ENCODE data around the gene MTMR11.

The MTMR11 gene

GRCh38 chr1:149936992-149937705 is 470 bp upstream of the MTMR11 start:
- DNase-seq (ENCODE audit: low read depth, low spot score) = peak; percentile 77
- peak overlapping the region; percentile 81 for H3K27ac ChIP-seq

GRCh38 chr1:149934356-149934755 is 2.3 kb downstream of the MTMR11 start:
- no peak overlapping the region for H3K27ac ChIP-seq

DNA sequence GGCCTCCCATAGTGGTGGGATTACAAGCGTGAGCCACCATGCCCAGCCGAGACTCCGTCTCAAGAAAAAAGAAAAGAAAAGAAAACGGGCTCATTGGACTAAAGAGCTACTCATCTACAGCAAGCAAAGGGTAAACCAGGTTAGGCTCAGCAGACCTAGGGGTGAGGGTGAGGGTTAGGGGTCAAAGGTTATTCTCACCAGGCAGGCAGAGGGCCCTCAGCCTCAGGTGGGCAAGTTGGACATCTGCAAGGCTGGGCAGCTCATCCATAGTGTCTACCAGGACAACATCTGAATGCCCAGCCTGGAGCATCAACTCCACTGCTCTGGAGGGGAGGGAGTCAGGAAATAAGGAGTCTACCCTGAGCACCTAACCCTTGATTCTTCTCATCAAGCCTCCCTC is 3.5 kb downstream of the MTMR11 start:
- DNase-seq (ENCODE audit: low read depth, low spot score) = no peak

More at GRCh38 chr1:149934356-149934755, 2.3 kb downstream of the MTMR11 start:
- DNase-seq (ENCODE audit: low read depth, low spot score) = no peak

GRCh38 chr1:149932474-149932873 is 4.2 kb downstream of the MTMR11 start:
- DNase-seq (ENCODE audit: low read depth, low spot score) = no peak
- no peak overlapping the region for H3K27ac ChIP-seq

More for the DNA sequence above, 3.5 kb downstream of the MTMR11 start:
- H3K27ac ChIP-seq = no peak overlapping the region

DNA sequence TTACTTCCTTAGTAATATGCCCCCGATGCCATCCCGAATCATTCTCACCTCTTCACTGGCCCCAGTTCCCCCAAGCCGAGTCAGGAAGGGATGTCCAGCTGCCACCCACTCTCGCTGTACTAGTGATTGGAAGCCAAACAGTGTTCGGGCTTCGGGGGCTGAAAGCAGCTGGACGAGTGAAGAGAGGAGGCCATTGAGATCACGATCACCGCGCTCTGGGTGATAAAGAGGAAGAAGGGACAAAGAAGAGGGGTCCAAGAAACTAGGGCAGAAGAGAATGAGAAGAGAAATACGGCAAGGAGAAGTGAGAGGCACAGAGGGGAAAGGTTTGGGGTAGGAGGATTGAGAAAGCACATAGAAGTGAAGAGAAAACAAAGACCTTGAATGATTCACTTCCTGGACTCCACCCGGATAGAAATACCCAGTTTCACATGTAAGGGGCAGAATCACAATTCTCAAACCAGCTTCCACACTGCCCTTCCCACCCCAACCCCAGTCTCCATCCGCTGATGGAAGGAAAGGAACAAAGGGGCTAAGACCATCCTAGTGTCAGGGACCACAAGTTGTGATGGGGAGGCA is 5.4 kb downstream of the MTMR11 start:
- peak overlapping the region; percentile 58 for H3K27ac ChIP-seq
- no peak for DNase-seq (ENCODE audit: low read depth, low spot score)

- DNase-seq (ENCODE audit: low read depth, low spot score) = no peak
- H3K27ac ChIP-seq = no peak overlapping the region
Observed at GRCh38 chr1:149929856-149930255, 6.8 kb downstream of the MTMR11 start.

DNA sequence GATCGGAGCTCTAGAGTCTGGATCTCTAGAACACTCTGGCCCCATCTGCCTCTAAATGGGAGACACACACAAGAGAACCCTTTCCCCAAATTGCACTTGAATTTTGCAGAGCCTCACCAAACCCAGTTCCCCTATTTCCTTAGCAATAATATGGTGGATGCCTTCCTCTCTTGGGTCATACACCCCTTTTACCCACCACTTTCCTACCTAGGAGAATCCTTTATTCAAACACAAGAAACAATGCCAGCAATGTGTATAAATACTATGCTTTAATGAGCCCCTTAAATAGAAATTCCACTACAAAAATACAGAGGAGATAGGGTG is 8.3 kb downstream of the MTMR11 start:
- DNase-seq (ENCODE audit: low read depth, low spot score) = no peak
- peak overlapping the region; percentile 87 for H3K27ac ChIP-seq

DNA sequence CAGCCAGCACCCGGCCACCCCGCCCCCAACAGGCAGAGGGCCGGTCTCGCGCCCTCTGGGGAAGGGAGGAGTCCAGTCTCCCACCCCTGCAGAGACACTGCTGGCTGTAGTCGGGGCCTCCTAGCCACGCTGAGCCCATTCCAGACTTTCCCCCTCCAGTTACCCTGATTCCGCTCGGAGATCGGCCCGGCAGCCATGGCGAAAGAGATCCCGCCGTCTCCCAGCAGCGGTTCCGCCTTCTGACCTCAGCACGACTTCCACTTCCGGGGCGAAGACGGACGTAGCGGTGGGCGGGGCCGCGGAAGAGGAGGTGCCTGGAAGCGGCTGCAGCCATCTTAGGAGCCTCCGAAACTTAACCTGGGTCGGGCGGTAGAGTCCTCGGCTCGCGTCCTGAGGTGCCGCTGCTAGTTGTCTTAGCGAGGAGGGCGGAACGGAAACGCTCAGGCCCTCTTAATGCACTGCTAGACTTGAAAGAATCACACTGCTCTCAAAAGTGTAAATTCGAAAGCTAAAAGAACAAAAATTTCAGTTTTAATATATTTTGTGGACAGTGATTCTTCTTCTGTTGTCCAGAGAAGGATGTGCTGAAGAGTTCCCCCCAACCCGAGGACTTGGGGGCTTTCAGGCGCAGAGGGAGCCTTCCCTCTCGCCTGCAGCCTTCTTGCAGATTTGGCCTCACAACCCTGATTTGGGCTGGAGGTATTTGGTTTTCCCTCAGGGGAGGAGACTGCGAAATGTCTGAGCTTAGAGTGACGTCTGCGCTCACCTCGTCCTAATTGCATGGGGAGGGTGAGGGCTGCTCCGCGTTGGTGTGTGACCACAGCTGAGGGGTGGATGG is 8.9 kb downstream of the MTMR11 start, which contains the start of gene SF3B4:
SF3B4 (minus strand) TSS at position 241 of the 838 bp plus-strand sequence; CDS start at position 197, 44 bp downstream.
- peak; percentile 60 for DNase-seq (ENCODE audit: low read depth, low spot score)
- H3K27ac ChIP-seq = peak within 1 kb of the TSS; percentile 87

GRCh38 chr1:149927056-149927562 is 9.6 kb downstream of the MTMR11 start:
- DNase-seq (ENCODE audit: low read depth, low spot score) = no peak
- peak overlapping the region; percentile 87 for H3K27ac ChIP-seq

DNA sequence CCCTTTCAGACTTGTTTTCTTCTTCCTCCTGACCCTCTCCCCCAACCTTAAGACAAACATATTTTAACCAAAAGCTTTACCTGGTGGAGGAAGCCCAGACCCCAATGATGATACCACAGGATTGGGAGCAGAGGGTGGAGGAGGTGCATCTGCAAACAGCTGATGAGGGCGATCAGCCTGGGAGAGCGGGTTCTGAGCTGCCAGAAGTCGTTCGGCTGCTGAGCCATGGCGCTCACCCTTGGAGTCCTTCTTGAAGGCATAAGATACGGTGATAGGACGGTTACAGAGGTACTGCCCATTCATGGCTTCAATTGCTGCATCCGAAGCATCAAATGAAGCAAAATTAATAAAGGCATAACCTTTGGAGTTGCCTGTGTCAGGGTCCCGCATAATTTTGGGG is 10.4 kb downstream of the MTMR11 start:
- H3K27ac ChIP-seq = no peak overlapping the region

GRCh38 chr1:149925751-149926150 is 10.9 kb downstream of the MTMR11 start:
- no peak for DNase-seq (ENCODE audit: low read depth, low spot score)
- no peak overlapping the region for H3K27ac ChIP-seq

More for the DNA sequence above, 10.4 kb downstream of the MTMR11 start:
- no peak for DNase-seq (ENCODE audit: low read depth, low spot score)

DNA sequence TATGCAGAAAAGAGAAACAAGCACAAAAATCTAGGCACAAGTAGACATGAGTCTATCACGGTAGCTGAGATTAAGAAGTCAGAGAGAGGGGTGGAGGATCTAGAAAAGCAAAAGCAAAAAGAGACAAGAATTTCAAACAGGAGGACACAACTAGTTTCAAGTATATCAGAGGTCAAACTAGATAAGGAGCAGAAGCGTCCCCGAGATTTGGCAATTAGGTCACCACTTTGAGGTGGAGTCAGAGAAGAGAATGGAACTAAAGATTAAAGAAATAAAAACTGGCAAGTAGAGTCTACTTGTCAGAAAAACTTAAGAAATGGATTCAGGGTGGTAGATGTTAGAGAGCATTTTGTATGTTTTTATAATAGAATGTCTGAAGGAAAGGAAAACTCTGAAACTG is 11.3 kb downstream of the MTMR11 start:
- DNase-seq (ENCODE audit: low read depth, low spot score) = no peak
- no peak overlapping the region for H3K27ac ChIP-seq

- DNase-seq (ENCODE audit: low read depth, low spot score) = no peak
- H3K27ac ChIP-seq = no peak overlapping the region
Observed at GRCh38 chr1:149923626-149924025, 13.1 kb downstream of the MTMR11 start.

- DNase-seq (ENCODE audit: low read depth, low spot score) = no peak
- no peak within 1 kb of the TSS for H3K27ac ChIP-seq
Observed at GRCh38 chr1:149917571-149918144, 19.0 kb downstream of the MTMR11 start, which contains the start of gene SV2A. SV2A (minus strand) TSS chr1:149917844; CDS start chr1:149913840, 4,004 bp downstream.

DNA sequence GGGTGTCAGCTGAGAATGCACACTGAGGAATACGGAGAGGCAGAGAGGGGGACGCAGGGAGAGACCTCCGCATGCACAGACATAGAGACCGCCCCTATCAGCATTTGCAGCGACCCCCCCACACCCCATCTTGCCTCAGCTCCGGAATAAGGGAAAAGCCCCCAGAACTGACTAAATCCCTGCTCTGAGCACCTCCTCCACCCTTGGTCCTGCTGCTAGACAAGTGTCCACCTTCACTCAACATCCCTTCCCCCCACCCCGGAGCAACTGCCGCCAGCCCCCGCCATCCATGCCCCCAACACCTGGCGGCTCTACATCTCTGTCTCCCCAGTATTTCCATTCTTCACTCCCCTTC is 19.8 kb downstream of the MTMR11 start:
- DNase-seq (ENCODE audit: low read depth, low spot score) = no peak
- H3K27ac ChIP-seq = no peak overlapping the region

DNA sequence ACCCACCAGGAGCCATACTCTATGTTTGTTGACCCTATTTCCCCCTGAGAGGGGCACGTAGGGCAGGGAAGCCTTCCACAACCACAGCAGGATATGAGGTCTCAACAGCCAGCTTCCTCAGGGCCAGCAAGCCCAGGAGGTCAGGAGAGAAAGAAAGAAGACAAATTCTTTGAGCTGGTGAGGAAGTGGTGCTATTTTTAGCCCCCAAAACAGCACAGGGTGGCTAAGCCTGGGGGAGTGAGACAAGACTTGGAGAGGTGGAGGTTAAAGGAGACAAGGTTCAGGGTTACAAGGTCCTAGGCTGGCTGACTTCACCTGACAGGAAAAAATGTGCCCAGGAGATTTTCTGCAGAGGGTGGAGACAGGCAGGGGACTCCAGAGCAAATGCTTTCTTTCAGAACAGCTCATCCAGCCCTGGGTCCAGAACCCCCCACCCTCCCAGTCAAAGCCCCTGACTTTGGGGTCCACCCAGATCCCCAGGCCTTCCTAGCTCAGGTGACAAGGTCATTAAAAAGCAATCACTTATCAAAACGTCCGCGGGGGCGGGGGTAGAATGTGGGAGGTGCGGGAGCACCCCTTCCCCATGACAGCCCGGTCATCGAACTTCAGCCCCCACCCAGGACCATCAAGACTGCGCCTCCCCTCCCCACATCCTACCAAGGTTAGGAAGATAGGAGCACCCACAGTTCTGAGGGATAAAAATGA is 20.3 kb downstream of the MTMR11 start:
- H3K27ac ChIP-seq = no peak overlapping the region
- DNase-seq (ENCODE audit: low read depth, low spot score) = no peak

- DNase-seq (ENCODE audit: low read depth, low spot score) = no peak
- H3K27ac ChIP-seq = no peak overlapping the region
Observed at GRCh38 chr1:149915429-149916192, 21.1 kb downstream of the MTMR11 start.

GRCh38 chr1:149914545-149914944 is 22.1 kb downstream of the MTMR11 start:
- H3K27ac ChIP-seq = no peak overlapping the region
- no peak for DNase-seq (ENCODE audit: low read depth, low spot score)

- no peak for DNase-seq (ENCODE audit: low read depth, low spot score)
- no peak overlapping the region for H3K27ac ChIP-seq
Observed at GRCh38 chr1:149906570-149907075, 30.1 kb downstream of the MTMR11 start.

Measured in epithelial cell of prostate (primary cell).